Fibroblast of lung (primary cell): ENCODE results near the gene CCL17. TPM values are rescaled to one million over a fixed set of nuclear protein-coding genes. Genes with fewer than 3 reads are reported as not detected.

Source experiments
- DNase-seq, 2 donors: peaks; one replicate each; pipeline versions ENCODE4 v3.0.0 to v3.0.0-alpha.2; 2010; ENCODE audit warnings: low read depth in 2 of 2
- H2AFZ ChIP-seq: 2 replicates; pipeline ENCODE4 v1.5.1; 2012; ENCODE audit warnings: low read length, control low read depth, inconsistent platforms
- H3K27ac ChIP-seq: 2 replicates; pipeline ENCODE4 v1.5.1; 2011; ENCODE audit warnings: low read length, control low read depth; ENCODE audit not compliant: insufficient read depth
- H3K27me3 ChIP-seq: 2 replicates; pipeline ENCODE4 v1.5.1; 2011; ENCODE audit warnings: mild to moderate bottlenecking, low read length; ENCODE audit not compliant: control insufficient read depth, insufficient read depth
- H3K36me3 ChIP-seq: 2 replicates; pipeline ENCODE4 v1.5.1; 2011; ENCODE audit warnings: low read length; ENCODE audit not compliant: control insufficient read depth, insufficient read depth
- H3K4me1 ChIP-seq: 2 replicates; pipeline ENCODE4 v1.5.1; 2011; ENCODE audit warnings: low read length; ENCODE audit not compliant: control insufficient read depth, insufficient read depth; ENCODE audit errors: extremely low read depth
- H3K4me2 ChIP-seq: 2 replicates; pipeline ENCODE4 v1.5.1; 2011; ENCODE audit warnings: low read length, control low read depth; ENCODE audit not compliant: insufficient read depth; ENCODE audit errors: extremely low read depth
- H3K4me3 ChIP-seq, 4 experiments: fragments of 200-600 bp in 1 of 4; sonication (generic) in 1 of 4; replicated peaks in 1 of 4; 2 replicates each; pipeline ENCODE4 v1.5.1; 2011 to 2016; ENCODE audit warnings: low read length in 4 of 4, low read depth in 3 of 4, mild to moderate bottlenecking in 3 of 4, control low read depth in 2 of 4, inconsistent platforms in 1 of 4, mixed read lengths in 1 of 4; ENCODE audit not compliant: insufficient read depth in 1 of 4; ENCODE audit errors: control extremely low read depth in 1 of 4
- H3K79me2 ChIP-seq: 2 replicates; pipeline ENCODE4 v1.5.1; 2012; ENCODE audit warnings: mild to moderate bottlenecking, low read length, inconsistent platforms; ENCODE audit not compliant: control insufficient read depth, insufficient read depth
- H3K9ac ChIP-seq: 2 replicates; pipeline ENCODE4 v1.5.1; 2011; ENCODE audit warnings: mild to moderate bottlenecking, low read length, control low read depth; ENCODE audit not compliant: insufficient read depth
- H3K9me3 ChIP-seq: 2 replicates; pipeline ENCODE4 v1.5.1; 2012; ENCODE audit warnings: low read depth, low read length; ENCODE audit not compliant: control insufficient read depth, insufficient read depth
- H4K20me1 ChIP-seq: 2 replicates; pipeline ENCODE4 v1.5.1; 2011; ENCODE audit warnings: low read length; ENCODE audit not compliant: control insufficient read depth, insufficient read depth; ENCODE audit errors: extremely low read depth
- CTCF ChIP-seq, 2 donors: IDR thresholded peaks in 1 of 2; conservative IDR thresholded peaks in 1 of 2; 1 replicate in 1 of 2; 2 replicates in 1 of 2; pipeline ENCODE4 v1.5.1; 2011 to 2012; ENCODE audit warnings: low read length in 2 of 2, control low read depth in 1 of 2, inconsistent platforms in 1 of 2, low read depth in 1 of 2, mild to moderate bottlenecking in 1 of 2
- EZH2 ChIP-seq: IDR thresholded peaks from 2 replicates; pipeline ENCODE4 v1.5.1; 2012; ENCODE audit warnings: low read length, control low read depth, mild to moderate bottlenecking; ENCODE audit errors: missing control alignments
- polyA plus RNA-seq, 2 donors: library from polyadenylated mRNA; depleted of rRNA in 1 of 2; stranded (reverse) in 1 of 2; unstranded in 1 of 2; fragments of >200 nt; gene quantifications; 2 replicates each; pipeline ENCODE4 v1.2.1, GENCODE V29; 2011 to 2012; ENCODE audit warnings: missing spikeins in 1 of 2
- total RNA-seq: library from RNA; depleted of rRNA; stranded (reverse); fragments of >200 nt; gene quantifications from 2 replicates; pipeline ENCODE4 v1.2.1, GENCODE V29; 2014

Gene CCL17
- total and polyA plus RNA-seq, 2 donors (not counting 1 experiment from before 2014, with no cell fraction given): not detected

- no peaks in the 10 kb centered on the region for H3K79me2 ChIP-seq
- no peaks in the 10 kb centered on the region for H3K27me3 ChIP-seq
- H3K4me2 ChIP-seq: no peak overlapping the region
- no peaks in the 10 kb centered on the region for H3K36me3 ChIP-seq
- no peak overlapping the region for H3K27ac ChIP-seq
- no peak for TF ChIP-seq CTCF (conservative IDR thresholded peaks at IDR 0.05 in 1 of 2, IDR thresholded peaks at IDR 0.05 in 1 of 2; ENCODE audit: low read depth in 1 of 2, low read length in 2 of 2)
- TF ChIP-seq EZH2: no peak
- H2AFZ ChIP-seq: no peak overlapping the region
- DNase-seq: peak; percentile 17 to 77
- H3K4me3 ChIP-seq: no peak overlapping the region
- no peaks in the 10 kb centered on the region for H3K4me1 ChIP-seq
- no peaks in the 10 kb centered on the region for H4K20me1 ChIP-seq
- H3K9me3 ChIP-seq: no peaks in the 10 kb centered on the region
- no peak overlapping the region for H3K9ac ChIP-seq
Observed at GRCh38 chr16:57383276-57384247, 21.0 kb upstream of the CCL17 start.

DNA sequence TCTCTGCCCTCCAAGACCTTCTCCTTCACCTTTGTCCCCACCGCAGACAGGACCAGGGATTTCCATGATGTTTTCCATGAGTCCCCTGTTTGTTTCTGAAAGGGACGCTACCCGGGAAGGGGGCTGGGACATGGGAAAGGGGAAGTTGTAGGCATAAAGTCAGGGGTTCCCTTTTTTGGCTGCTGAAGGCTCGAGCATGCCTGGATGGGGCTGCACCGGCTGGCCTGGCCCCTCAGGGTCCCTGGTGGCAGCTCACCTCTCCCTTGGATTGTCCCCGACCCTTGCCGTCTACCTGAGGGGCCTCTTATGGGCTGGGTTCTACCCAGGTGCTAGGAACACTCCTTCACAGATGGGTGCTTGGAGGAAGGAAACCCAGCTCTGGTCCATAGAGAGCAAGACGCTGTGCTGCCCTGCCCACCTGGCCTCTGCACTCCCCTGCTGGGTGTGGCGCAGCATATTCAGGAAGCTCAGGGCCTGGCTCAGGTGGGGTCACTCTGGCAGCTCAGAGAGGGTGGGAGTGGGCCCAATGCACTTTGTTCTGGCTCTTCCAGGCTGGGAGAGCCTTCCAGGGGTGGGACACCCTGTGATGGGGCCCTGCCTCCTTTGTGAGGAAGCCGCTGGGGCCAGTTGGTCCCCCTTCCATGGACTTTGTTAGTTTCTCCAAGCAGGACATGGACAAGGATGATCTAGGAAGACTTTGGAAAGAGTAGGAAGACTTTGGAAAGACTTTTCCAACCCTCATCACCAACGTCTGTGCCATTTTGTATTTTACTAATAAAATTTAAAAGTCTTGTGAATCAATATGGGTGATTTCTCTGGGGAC is 20.1 kb upstream of the CCL17 start:
- no peaks in the 10 kb centered on the region for H3K27me3 ChIP-seq
- H3K4me1 ChIP-seq: no peaks in the 10 kb centered on the region
- no peak overlapping the region for H3K9ac ChIP-seq
- H3K4me2 ChIP-seq: no peak overlapping the region
- H3K27ac ChIP-seq: no peak overlapping the region
- H3K79me2 ChIP-seq: no peaks in the 10 kb centered on the region
- H4K20me1 ChIP-seq: no peaks in the 10 kb centered on the region
- H3K9me3 ChIP-seq: no peaks in the 10 kb centered on the region
- no peaks in the 10 kb centered on the region for H3K36me3 ChIP-seq
- no peak overlapping the region for H3K4me3 ChIP-seq
- DNase-seq: no peak
- no peak overlapping the region for H2AFZ ChIP-seq
- TF ChIP-seq CTCF (conservative IDR thresholded peaks at IDR 0.05 in 1 of 2, IDR thresholded peaks at IDR 0.05 in 1 of 2; ENCODE audit: low read depth in 1 of 2, low read length in 2 of 2): no peak
- no peak for TF ChIP-seq EZH2

DNA sequence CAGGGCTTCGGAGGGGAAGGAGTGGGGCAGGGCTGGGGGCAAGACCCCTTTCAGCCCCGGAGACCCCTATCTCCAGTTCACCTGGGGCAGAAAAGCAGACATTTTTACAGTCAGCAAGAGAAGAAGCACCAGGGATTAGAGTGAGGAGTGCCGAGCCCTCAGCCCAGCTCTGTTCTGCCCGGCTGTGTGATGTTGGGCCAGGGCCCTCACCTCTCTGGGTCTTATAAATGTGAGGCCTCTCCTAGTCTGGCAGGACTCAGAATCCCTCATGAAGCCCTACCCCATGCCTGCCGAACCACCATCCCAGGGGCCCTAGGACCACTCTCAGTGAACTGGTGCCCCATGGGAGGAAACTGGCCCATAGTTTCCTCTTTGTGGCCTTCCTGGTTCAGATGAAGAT is 19.5 kb upstream of the CCL17 start:
- no peaks in the 10 kb centered on the region for H3K27me3 ChIP-seq
- no peak overlapping the region for H3K4me3 ChIP-seq
- no peaks in the 10 kb centered on the region for H3K9me3 ChIP-seq
- no peak overlapping the region for H3K27ac ChIP-seq
- DNase-seq: no peak
- no peak overlapping the region for H3K9ac ChIP-seq
- H4K20me1 ChIP-seq: no peaks in the 10 kb centered on the region
- TF ChIP-seq EZH2: no peak
- TF ChIP-seq CTCF (conservative IDR thresholded peaks at IDR 0.05 in 1 of 2, IDR thresholded peaks at IDR 0.05 in 1 of 2; ENCODE audit: low read depth in 1 of 2, low read length in 2 of 2): no peak
- no peak overlapping the region for H3K4me2 ChIP-seq
- H3K79me2 ChIP-seq: no peaks in the 10 kb centered on the region
- no peaks in the 10 kb centered on the region for H3K4me1 ChIP-seq
- no peaks in the 10 kb centered on the region for H3K36me3 ChIP-seq
- H2AFZ ChIP-seq: no peak overlapping the region
